ENCODE results near the gene USP53. TPM values are rescaled to one million over a fixed set of nuclear protein-coding genes. Genes with fewer than 3 reads are reported as not detected.
"Not testable (repeated sequence)": the region's sequence is repeated elsewhere in the genome, so short reads cannot be mapped to it uniquely, and the experiment has no call there.

USP53 gene
- total RNA-seq, 2 donors from 2014 or later: 33.9 to 41.8 TPM

DNA sequence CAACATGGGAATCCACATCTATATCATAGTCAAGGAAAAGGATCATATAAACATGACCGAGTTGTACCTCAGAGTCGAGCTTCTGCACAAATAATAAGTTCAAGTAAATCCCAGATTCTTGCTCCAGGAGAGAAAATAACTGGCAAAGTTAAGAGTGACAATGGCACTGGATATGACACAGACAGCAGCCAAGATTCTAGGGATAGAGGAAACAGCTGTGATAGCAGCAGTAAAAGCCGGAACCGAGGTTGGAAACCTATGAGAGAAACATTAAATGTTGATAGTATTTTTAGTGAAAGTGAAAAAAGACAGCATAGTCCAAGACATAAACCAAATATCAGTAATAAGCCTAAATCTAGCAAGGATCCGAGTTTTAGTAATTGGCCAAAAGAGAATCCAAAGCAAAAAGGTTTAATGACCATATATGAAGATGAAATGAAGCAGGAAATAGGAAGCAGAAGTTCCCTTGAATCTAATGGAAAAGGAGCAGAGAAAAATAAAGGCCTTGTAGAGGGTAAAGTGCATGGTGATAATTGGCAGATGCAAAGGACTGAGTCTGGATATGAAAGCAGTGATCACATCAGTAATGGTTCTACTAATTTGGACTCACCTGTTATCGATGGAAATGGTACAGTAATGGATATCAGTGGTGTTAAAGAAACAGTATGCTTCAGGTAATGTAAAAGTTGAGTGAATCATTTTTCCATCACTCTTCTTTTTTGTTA is 59.0 kb downstream of the USP53 start:
- H3K36me3 ChIP-seq: no peaks in the 10 kb centered on the region
- no peak for DNase-seq (ENCODE audit: low spot score)
- H3K27ac ChIP-seq: no peak overlapping the region
- no peak overlapping the region for H3K4me3 ChIP-seq
- intact Hi-C loops (cut with DNase I): no loop called here
- WGBS: 86% methylated on average over 6 of the region's 6 CpGs
- no peaks in the 10 kb centered on the region for H3K9me3 ChIP-seq
- H3K4me1 ChIP-seq (replicated peaks): no peaks in the 10 kb centered on the region
- TF ChIP-seq POLR2A (IDR thresholded peaks at IDR 0.05) (no peak), POLR2AphosphoS5 (IDR thresholded peaks at IDR 0.05) (no peak)
- TF ChIP-seq, protein P1, sequence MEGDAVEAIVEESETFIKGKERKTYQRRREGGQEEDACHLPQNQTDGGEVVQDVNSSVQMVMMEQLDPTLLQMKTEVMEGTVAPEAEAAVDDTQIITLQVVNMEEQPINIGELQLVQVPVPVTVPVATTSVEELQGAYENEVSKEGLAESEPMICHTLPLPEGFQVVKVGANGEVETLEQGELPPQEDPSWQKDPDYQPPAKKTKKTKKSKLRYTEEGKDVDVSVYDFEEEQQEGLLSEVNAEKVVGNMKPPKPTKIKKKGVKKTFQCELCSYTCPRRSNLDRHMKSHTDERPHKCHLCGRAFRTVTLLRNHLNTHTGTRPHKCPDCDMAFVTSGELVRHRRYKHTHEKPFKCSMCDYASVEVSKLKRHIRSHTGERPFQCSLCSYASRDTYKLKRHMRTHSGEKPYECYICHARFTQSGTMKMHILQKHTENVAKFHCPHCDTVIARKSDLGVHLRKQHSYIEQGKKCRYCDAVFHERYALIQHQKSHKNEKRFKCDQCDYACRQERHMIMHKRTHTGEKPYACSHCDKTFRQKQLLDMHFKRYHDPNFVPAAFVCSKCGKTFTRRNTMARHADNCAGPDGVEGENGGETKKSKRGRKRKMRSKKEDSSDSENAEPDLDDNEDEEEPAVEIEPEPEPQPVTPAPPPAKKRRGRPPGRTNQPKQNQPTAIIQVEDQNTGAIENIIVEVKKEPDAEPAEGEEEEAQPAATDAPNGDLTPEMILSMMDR (IDR thresholded peaks at IDR 0.05): no peak
- H3K27me3 ChIP-seq (replicated peaks; ENCODE audit: insufficient read depth): no peaks in the 10 kb centered on the region

DNA sequence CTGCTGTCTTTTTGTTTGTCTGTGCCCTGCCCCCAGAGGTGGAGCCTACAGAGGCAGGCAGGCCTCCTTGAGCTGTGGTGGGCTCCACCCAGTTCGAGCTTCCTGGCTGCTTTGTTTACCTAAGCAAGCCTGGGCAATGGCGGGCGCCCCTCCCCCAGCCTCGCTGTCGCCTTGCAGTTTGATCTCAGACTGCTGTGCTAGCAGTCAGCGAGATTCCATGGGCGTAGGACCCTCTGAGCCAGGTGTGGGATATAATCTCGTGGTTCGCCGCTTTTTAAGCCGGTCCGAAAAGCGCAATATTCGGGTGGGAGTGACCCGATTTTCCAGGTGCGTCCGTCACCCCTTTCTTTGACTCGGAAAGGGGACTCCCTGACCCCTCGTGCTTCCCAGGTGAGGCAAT is 67.0 kb downstream of the USP53 start:
- H3K27me3 ChIP-seq (replicated peaks; ENCODE audit: insufficient read depth); H3K4me1 ChIP-seq (replicated peaks); DNase-seq (ENCODE audit: low spot score); H3K4me3 ChIP-seq; intact Hi-C loops (cut with DNase I); H3K27ac ChIP-seq; H3K9me3 ChIP-seq; H3K36me3 ChIP-seq: not testable (repeated sequence)
- 86% methylated on average over 18 of the region's 19 CpGs for WGBS

DNA sequence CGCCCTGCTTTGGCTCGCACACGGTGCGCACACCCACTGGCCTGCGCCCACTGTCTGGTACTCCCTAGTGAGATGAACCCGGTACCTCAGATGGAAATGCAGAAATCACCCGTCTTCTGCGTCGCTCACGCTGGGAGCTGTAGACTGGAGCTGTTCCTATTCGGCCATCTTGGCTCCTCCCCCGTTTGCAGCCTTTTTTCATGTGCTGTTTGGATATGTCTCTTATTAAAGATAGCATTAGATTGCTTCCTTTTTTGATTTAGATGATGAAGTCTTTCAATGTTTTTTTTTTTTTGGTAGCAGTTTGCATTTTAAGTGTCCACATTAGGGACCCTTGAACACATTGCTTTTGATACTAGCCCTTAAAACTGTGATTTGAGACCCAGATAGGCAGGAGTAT is 67.4 kb downstream of the USP53 start:
- intact Hi-C loops (cut with DNase I): loop anchor here (10.0 kb wide), 1 partner anchor 65 kb away; the partner anchor contains the start of gene USP53
- H3K4me3 ChIP-seq: not testable (repeated sequence)
- WGBS: 96% methylated on average over 12 of the region's 12 CpGs

GRCh38 chr4:119281393-119281792 is 68.9 kb downstream of the USP53 start:
- Histone ChIP-seq H3K4me3 (no peak overlapping the region), H3K27ac (no peak overlapping the region), H3K27me3 (replicated peaks; ENCODE audit: insufficient read depth) (no peaks in the 10 kb centered on the region), H3K9me3 (no peaks in the 10 kb centered on the region), H3K36me3 (no peaks in the 10 kb centered on the region), H3K4me1 (replicated peaks) (no peaks in the 10 kb centered on the region)
- WGBS: 35% methylated on average over 2 of the region's 2 CpGs
- no peak for TF ChIP-seq POLR2A (IDR thresholded peaks at IDR 0.05)
- no peak for TF ChIP-seq POLR2AphosphoS5 (IDR thresholded peaks at IDR 0.05)
- TF ChIP-seq, protein P1 (IDR thresholded peaks at IDR 0.05): no peak
- intact Hi-C loops (cut with DNase I): loop anchor here (10.0 kb wide), 1 partner anchor 67 kb away; the partner anchor contains the start of gene USP53
- DNase-seq (ENCODE audit: low spot score): no peak

More for the DNA sequence above, 67.4 kb downstream of the USP53 start:
- DNase-seq (ENCODE audit: low spot score); H3K4me1 ChIP-seq (replicated peaks); H3K36me3 ChIP-seq; H3K27me3 ChIP-seq (replicated peaks; ENCODE audit: insufficient read depth); H3K27ac ChIP-seq; H3K9me3 ChIP-seq: not testable (repeated sequence)

DNA sequence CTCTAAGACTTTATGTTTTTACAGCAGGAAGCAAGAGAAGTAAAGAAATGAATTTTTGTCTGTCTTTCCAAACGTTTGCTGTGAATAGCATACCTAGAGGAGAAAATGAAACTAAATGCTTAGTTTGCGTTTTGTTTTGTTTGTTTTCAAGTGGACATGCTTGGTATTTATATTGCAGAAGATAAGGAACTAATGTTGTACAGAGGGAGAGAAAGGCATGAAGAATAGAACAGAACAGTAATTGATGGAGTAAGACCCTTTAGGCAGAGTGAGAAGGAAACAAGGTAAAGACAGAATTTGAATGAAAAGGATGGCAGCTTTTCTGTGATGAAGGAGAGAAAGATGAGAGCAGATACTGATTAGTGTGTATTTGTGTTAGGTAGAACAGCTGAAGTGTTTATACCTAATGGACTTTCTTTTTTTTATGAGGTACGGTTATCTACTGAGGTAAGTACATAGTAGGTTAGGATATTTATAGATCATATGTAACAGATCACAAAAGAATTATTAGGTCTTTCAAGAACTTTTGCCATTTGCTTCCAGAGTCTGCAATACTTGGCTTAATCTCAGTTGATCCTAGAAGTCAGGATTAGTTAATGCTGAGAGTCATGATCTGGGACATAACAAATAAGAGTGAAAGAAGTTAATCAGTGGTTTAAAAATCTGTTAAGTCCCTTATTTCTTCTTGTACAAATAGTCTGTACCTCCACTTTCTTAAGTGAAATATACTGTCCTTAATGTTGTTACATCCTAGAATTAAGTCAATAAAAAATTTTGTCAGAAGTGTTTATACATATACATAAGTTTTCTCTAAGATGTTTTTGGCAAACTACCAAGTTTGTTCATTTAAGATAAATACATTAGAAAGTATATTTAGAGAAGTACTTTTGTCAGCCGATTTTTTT is 72.6 kb downstream of the USP53 start:
- H3K9me3 ChIP-seq: no peaks in the 10 kb centered on the region
- no peaks in the 10 kb centered on the region for H3K36me3 ChIP-seq
- no peaks in the 10 kb centered on the region for H3K27me3 ChIP-seq (replicated peaks; ENCODE audit: insufficient read depth)
- TF ChIP-seq POLR2A (IDR thresholded peaks at IDR 0.05): no peak
- TF ChIP-seq, protein P1 (IDR thresholded peaks at IDR 0.05): peak in 2 of 4 experiments; percentile 23 to 60
- TF ChIP-seq POLR2AphosphoS5 (IDR thresholded peaks at IDR 0.05): peak; percentile 10
- DNase-seq (ENCODE audit: low spot score): no peak
- no peaks in the 10 kb centered on the region for H3K4me1 ChIP-seq (replicated peaks)
- intact Hi-C loops (cut with DNase I): loop anchor here (5.0 to 10.0 kb wide), 3 partner anchors 70 to 303 kb away; partner anchors contain the start of gene USP53
- WGBS: 15% methylated on average over 4 of the region's 4 CpGs
- peak overlapping the region in 1 of 2 donors; percentile 3 for H3K4me3 ChIP-seq
- H3K27ac ChIP-seq: peak overlapping the region; percentile 45 to 61
